GM23248 (cell line): ENCODE data around the gene AGAP1. TPM values are rescaled to one million over a fixed set of nuclear protein-coding genes. Genes with fewer than 3 reads are reported as not detected.

Experiments used
- DNase-seq: peaks from one replicate; pipeline ENCODE4 v3.0.0-alpha.2; 2015
- H2AFZ ChIP-seq: fragments of 200-600 bp; sonication (generic); 2 replicates; pipeline ENCODE4 v1.6.1; 2016; ENCODE audit warnings: antibody characterized with exemption
- H3F3A ChIP-seq: fragments of 200-600 bp; sonication (generic); 2 replicates; pipeline ENCODE4 v1.6.1; 2016; ENCODE audit warnings: mild to moderate bottlenecking, antibody characterized with exemption, mixed run types; ENCODE audit not compliant: insufficient read depth
- H3K27ac ChIP-seq: fragments of 200-600 bp; sonication (generic); 2 replicates; pipeline ENCODE4 v1.5.1; 2016; ENCODE audit warnings: mild to moderate bottlenecking
- H3K27me3 ChIP-seq: fragments of 200-600 bp; sonication (generic); replicated peaks from 2 replicates; pipeline ENCODE4 v1.6.1; 2016; ENCODE audit warnings: mild to moderate bottlenecking; ENCODE audit not compliant: insufficient read depth
- H3K36me3 ChIP-seq: fragments of 200-600 bp; sonication (generic); 2 replicates; pipeline ENCODE4 v1.6.1; 2016; ENCODE audit warnings: low read depth, mild to moderate bottlenecking
- H3K4me1 ChIP-seq: fragments of 200-600 bp; sonication (generic); 2 replicates; pipeline ENCODE4 v1.6.1; 2016; ENCODE audit warnings: mild to moderate bottlenecking; ENCODE audit not compliant: insufficient read depth
- H3K4me2 ChIP-seq: fragments of 200-600 bp; sonication (generic); one replicate; pipeline ENCODE4 v1.6.1; 2016; ENCODE audit warnings: mild to moderate bottlenecking; ENCODE audit not compliant: unreplicated experiment
- H3K4me3 ChIP-seq: fragments of 200-600 bp; sonication (generic); 2 replicates; pipeline ENCODE4 v1.5.1; 2016; ENCODE audit warnings: mild to moderate bottlenecking
- H3K79me2 ChIP-seq: fragments of 200-600 bp; sonication (generic); 2 replicates; pipeline ENCODE4 v1.6.1; 2016; ENCODE audit warnings: mild to moderate bottlenecking; ENCODE audit not compliant: insufficient read depth
- H3K9ac ChIP-seq: fragments of 200-600 bp; sonication (generic); 2 replicates; pipeline ENCODE4 v1.6.1; 2016; ENCODE audit warnings: mild to moderate bottlenecking
- H3K9me2 ChIP-seq: fragments of 200-600 bp; sonication (generic); 2 replicates; pipeline ENCODE4 v1.6.1; 2016; ENCODE audit warnings: mixed run types, mild to moderate bottlenecking, moderate library complexity; ENCODE audit not compliant: insufficient read depth
- H3K9me3 ChIP-seq: fragments of 200-600 bp; sonication (generic); one replicate; pipeline ENCODE4 v1.6.1; 2017; ENCODE audit warnings: low read depth
- H4K20me1 ChIP-seq: fragments of 200-600 bp; sonication (generic); 2 replicates; pipeline ENCODE4 v1.6.0; 2016; ENCODE audit not compliant: insufficient read depth
- EZH2 ChIP-seq: fragments of 200-600 bp; sonication (generic); IDR thresholded peaks from 2 replicates; pipeline ENCODE4 v1.6.1; 2018; ENCODE audit warnings: antibody characterized with exemption, mild to moderate bottlenecking; ENCODE audit not compliant: insufficient read depth, poor library complexity, severe bottlenecking
- EZH2phosphoT487 ChIP-seq: fragments of 200-600 bp; sonication (generic); IDR thresholded peaks from 2 replicates; pipeline ENCODE4 v1.6.1; 2018; ENCODE audit warnings: antibody characterized with exemption, moderate library complexity, mild to moderate bottlenecking, low read depth; ENCODE audit not compliant: insufficient read depth
- WGBS, 2 experiments: methylation state at CpG; one replicate each; pipeline ENCODE4 v1.1.6; 2015 to 2017; ENCODE audit warnings: low lambda C conversion rate in 2 of 2, low coverage in 1 of 2; ENCODE audit errors: missing lambda C conversion rate in 2 of 2; 5-methylcytosine and 5-hydroxymethylcytosine counted together
- in situ Hi-C: fragments of 300-500 bp; cut with MboI; formaldehyde crosslinking; loops from 2 replicates; pipeline ENCODE4 v1.15.0; 2020
- polyA plus RNA-seq: library from polyadenylated mRNA; unstranded; fragments of >200 nt; fragmentation: Nextera tagmentation; extraction: Ambion mirVana; gene quantifications from 2 replicates; pipeline ENCODE4 v1.2.1, GENCODE V29; 2016
- total RNA-seq: library from RNA; depleted of rRNA; stranded (reverse); fragments of >200 nt; shearing (Covaris generic); gene quantifications from 2 replicates; pipeline ENCODE4 v1.2.3, GENCODE V29; 2014

The AGAP1 gene
- total and polyA plus RNA-seq, 2 experiments from 2014 or later = 2.2 to 9.9 TPM

DNA sequence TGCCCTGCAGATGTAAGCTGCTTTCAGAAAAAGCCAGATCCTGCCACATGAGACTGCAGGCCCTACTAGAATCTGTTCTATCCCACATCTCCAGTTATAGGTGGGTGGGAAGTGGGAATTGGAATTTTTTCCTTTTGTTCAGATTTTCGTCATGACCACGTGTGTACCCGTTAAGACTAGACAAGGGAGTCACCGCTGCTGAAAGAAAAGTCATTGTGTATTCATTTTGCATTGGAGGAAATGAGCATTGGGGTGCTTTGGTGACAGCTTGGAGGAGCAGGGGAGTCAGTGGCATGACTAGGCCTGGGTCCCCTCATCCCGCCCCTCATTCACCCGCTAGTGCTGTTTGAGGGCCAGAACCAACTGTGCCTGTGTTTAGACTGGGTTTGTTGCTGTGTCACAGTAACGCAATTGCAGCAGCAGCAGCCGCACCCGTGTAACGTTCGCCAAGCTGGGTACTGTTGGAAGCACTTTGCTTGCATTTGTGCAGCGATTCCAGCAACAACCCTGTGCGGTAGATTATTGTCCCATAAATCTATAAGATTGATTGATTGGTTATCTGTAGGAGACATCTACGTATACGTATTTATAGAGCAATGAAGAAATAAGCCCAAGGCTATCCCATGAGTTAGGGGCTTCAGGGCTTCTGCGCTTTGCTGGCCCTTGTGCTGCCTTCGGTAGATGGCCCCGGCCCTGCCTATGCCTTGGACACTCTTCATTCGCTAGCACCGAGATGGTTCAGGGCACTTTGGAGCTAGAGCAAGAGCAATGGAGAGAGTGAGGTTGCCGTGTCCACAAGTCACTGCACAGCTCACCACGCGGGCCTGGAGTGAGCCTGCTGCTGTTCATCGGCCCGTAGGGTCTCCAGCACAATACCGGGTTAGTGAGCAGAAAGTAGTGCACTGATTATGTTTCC is 194.9 kb downstream of the AGAP1 start:
- Histone ChIP-seq H3K9ac (no peak overlapping the region), H3K4me2 (no peak overlapping the region), H2AFZ (no peak overlapping the region), H3K27me3 (no peaks in the 10 kb centered on the region), H3K27ac (no peak overlapping the region), H3F3A (no peaks in the 10 kb centered on the region), H4K20me1 (peaks cover 15% of the 10 kb centered on the region), H3K36me3 (no peaks in the 10 kb centered on the region), H3K9me3 (no peaks in the 10 kb centered on the region), H3K4me3 (no peak overlapping the region), H3K9me2 (no peaks in the 10 kb centered on the region), H3K79me2 (peaks cover 93% of the 10 kb centered on the region), H3K4me1 (no peaks in the 10 kb centered on the region)
- in situ Hi-C loops = no loop called here
- TF ChIP-seq EZH2phosphoT487 = no peak
- no peak for DNase-seq
- 91 to 92% methylated on average over 26 of the region's 26 CpGs for WGBS, 2 experiments

DNA sequence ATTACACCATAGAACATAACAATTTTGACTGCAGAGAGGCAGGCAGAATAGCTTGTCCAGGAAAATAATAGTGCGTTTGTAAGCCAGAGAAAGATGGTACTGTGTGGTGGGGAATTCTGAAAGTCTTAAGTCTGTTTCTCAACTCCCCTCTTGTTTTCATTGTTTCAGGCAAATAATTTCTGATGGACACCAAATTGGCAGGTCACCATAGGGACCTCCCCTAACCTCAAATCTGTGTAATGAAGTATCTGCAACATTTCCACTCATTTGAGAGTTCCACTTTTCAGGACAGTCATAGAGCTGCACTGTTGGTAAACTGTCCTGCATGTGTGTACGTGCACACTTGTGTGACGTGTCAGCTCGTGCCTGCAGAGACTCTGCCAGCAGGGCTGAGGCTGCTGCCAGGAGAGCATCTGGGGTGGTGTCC is 195.6 kb downstream of the AGAP1 start:
- Histone ChIP-seq H3K79me2 (peaks cover 93% of the 10 kb centered on the region), H3F3A (no peaks in the 10 kb centered on the region), H3K27me3 (no peaks in the 10 kb centered on the region), H3K4me3 (no peak overlapping the region), H3K9ac (no peak overlapping the region), H3K4me1 (no peaks in the 10 kb centered on the region), H3K9me2 (no peaks in the 10 kb centered on the region), H3K9me3 (no peaks in the 10 kb centered on the region), H2AFZ (no peak overlapping the region), H3K36me3 (no peaks in the 10 kb centered on the region), H3K4me2 (no peak overlapping the region), H4K20me1 (peaks cover 15% of the 10 kb centered on the region), H3K27ac (no peak overlapping the region)
- in situ Hi-C loops = no loop called here
- DNase-seq = no peak
- no peak for TF ChIP-seq EZH2
- TF ChIP-seq EZH2phosphoT487 = no peak
- WGBS, 2 experiments = 55 to 59% methylated on average over 4 of the region's 4 CpGs

DNA sequence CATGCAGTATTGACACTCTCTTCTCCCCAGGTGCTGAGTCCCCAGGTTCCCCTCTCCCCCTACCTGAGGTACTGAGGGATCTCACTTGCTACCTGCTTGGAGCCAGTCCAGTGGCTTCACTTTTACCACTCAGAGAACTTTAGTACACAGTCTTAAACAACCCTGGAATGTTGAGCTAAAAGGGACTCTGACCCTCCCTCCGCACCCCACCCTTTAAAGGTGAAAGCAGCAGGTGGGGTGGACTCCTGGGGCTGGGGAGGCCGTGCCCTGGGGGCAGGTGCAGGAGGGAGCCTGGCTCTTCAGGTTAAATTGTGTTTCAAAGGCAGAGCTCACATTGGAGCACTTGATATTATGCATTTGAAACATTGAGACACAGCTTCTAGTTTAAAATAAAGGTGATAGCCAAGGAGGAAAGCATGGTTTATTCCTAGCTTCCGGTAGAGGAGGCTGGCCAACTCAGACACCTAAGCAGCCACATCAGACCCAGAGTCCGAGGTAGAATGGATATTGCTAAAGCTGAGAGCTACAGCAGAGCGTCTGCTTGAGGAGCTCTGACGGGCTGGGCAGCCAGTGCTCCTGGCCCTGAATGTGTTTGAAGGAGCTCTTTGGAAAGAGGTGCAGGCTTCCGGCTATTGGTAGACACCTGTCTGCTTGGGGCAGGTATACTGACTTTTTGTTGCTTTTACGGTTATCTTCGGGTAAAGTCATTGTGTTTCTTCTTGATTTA is 196.4 kb downstream of the AGAP1 start:
- 90 to 94% methylated on average over 7 to 9 of the region's 9 CpGs for WGBS, 2 experiments
- H3F3A ChIP-seq = no peaks in the 10 kb centered on the region
- no peak overlapping the region for H3K4me2 ChIP-seq
- DNase-seq = no peak
- no peaks in the 10 kb centered on the region for H3K27me3 ChIP-seq
- H3K27ac ChIP-seq = no peak overlapping the region
- H3K36me3 ChIP-seq = no peaks in the 10 kb centered on the region
- H3K4me3 ChIP-seq = no peak overlapping the region
- H4K20me1 ChIP-seq = peaks cover 15% of the 10 kb centered on the region
- TF ChIP-seq EZH2phosphoT487 = no peak
- no peak for TF ChIP-seq EZH2
- in situ Hi-C loops = no loop called here
- H3K4me1 ChIP-seq = no peaks in the 10 kb centered on the region
- no peaks in the 10 kb centered on the region for H3K9me3 ChIP-seq
- H3K9ac ChIP-seq = no peak overlapping the region
- H3K9me2 ChIP-seq = no peaks in the 10 kb centered on the region
- peaks cover 93% of the 10 kb centered on the region for H3K79me2 ChIP-seq
- H2AFZ ChIP-seq = no peak overlapping the region

DNA sequence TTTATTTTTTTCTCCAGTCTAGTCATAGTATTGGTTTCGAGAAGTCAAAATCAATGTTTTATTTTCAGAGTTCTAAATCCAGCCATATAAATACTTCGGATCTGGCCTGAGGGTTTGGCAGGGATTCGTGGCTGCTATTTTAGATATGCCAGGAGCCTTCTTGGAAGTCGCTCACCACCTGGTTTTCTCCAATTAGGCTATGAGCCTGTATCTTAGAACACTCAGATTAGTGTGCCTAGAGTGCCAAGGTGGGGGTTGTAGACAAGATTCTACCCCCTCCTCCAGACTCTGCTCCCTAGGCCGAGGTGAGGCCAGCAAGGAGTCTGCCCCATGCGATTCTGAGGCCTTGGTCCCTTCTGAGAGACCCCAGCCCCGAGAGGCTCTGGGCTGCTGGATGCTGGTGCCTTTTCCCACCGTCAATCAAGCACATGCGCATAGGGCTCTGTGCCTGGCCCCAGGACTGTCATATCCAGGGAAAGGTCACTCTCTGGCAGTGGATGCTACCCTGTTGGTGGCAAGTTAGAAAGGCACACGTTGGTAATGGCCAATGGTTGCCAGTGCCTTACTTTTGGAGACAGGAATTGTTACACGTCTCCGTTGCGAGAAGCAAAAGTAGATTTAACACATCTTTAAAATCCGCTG is 197.1 kb downstream of the AGAP1 start:
- Histone ChIP-seq H3K4me3 (no peak overlapping the region), H2AFZ (no peak overlapping the region), H3K36me3 (no peaks in the 10 kb centered on the region), H3K9me2 (no peaks in the 10 kb centered on the region), H3K9me3 (no peaks in the 10 kb centered on the region), H3K4me2 (no peak overlapping the region), H3K9ac (no peak overlapping the region), H3K4me1 (no peaks in the 10 kb centered on the region), H3K27ac (no peak overlapping the region), H3K27me3 (no peaks in the 10 kb centered on the region), H3K79me2 (peaks cover 93% of the 10 kb centered on the region), H3F3A (no peaks in the 10 kb centered on the region), H4K20me1 (peaks cover 15% of the 10 kb centered on the region)
- in situ Hi-C loops = no loop called here
- no peak for DNase-seq
- TF ChIP-seq EZH2phosphoT487 (no peak), EZH2 (no peak)
- WGBS, 2 experiments = 83 to 86% methylated on average over 14 of the region's 14 CpGs
